GM12874 (cell line): Measurements from ENCODE around the gene AKR1B15.

ENCODE experiments used
- CTCF ChIP-seq: IDR thresholded peaks from 2 replicates; pipeline ENCODE4 v1.5.1; 2011; ENCODE audit warnings: low read depth, mild to moderate bottlenecking, control low read depth, low read length, moderate library complexity; ENCODE audit not compliant: insufficient read depth

AKR1B15 gene

DNA sequence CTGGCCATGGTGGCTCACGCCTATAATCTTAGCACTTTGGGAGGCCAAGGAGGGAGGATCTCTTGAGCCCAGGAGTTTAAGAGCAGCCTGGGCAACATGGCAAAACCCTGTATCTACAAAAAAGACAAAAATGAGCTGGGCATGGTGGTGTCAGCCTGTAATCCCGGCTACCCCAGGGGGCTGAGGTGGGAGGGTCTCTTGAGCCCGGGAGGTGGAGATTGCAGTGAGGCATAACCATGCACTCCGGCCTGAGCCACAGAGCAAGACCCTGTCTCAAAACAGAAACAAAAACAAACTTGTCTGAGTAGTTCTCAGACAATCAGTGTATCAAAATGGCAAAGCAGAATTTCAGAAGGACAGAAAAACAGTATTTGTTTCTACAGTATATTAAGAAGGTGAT, 52.5 kb downstream of the AKR1B15 start:
- no peak for TF ChIP-seq CTCF

- no peak for TF ChIP-seq CTCF
Observed at GRCh38 chr7:134602881-134603451, 54.1 kb downstream of the AKR1B15 start.

- TF ChIP-seq CTCF: peak; percentile 74
Observed at GRCh38 chr7:134605978-134606923, 57.3 kb downstream of the AKR1B15 start.

GRCh38 chr7:134611611-134612151, 62.8 kb downstream of the AKR1B15 start:
- no peak for TF ChIP-seq CTCF

DNA sequence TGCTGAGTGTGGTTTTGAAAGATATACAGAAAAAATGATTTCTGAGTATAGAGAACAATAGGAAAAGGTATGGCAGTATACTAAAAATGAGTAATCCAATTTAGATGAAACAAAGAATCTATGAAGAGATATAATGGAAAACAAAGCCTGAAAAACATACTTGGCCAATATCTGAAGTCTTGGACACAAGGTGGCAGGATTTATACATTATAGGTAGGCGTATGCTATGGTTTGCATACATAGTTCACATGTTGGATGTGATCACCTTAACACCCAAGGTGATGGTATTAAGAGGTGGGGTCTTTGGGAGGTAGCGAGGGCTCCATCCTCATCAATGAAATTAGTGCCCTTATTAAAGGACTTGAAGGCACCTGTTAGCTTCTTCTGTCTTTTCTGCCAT, 63.3 kb downstream of the AKR1B15 start:
- TF ChIP-seq CTCF: no peak

DNA sequence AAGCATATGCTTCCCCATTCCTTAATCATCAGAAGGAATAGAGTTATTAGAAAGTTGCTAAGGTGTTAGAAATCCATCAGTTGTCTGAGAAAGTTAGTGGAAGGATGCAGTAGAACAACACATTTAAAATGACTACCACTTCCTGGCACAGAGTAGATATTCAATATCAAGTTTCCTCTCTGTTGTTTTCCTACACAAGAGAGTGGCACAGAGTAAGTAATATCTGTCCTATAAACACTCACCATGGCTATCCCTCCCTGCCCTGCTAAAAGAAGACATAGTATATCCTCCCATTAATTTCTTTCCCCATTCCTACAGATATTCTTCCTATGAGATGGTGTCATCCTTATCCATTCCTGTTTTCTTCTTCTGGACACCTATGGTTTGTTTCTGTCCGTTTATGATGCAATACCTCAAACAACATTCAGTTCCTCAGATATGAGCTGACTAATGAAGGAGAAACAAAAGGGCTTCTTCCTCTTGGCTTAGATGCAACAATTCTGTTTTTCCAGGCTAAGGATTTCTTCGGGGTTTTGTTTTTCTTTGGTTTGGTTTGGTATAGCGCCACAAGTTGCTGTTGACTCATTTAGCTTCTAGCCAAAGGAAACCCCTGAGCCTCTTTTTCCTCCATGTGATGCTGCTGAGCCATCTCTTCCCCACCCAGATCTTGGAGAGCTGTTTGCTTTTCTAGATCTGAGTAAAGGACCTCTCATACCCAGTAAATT, 64.9 kb downstream of the AKR1B15 start:
- no peak for TF ChIP-seq CTCF

DNA sequence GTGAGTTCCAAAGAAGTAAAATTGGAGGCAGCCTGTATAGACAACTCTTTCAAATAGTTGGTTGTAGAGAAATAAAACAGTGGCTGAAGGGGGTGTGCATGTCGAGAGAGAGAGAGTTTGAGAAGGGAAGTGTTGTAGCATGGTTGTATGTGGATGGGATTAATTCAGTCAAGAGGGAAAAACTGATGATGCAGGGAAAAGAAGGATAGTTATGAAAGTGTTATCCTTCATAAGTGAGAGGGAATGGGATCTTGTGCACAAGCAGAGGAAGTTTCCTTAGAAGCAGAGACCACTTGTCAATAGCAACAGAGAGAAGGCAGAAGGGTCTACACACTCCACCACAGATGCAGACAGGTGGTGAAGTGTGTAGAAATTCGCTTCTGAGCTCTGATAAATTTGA, 67.7 kb downstream of the AKR1B15 start:
- no peak for TF ChIP-seq CTCF
